ENCODE data around the gene CA9.
"Not testable (repeated sequence)": the region's sequence is repeated elsewhere in the genome, so short reads cannot be mapped to it uniquely, and the experiment has no call there.

Gene CA9

DNA sequence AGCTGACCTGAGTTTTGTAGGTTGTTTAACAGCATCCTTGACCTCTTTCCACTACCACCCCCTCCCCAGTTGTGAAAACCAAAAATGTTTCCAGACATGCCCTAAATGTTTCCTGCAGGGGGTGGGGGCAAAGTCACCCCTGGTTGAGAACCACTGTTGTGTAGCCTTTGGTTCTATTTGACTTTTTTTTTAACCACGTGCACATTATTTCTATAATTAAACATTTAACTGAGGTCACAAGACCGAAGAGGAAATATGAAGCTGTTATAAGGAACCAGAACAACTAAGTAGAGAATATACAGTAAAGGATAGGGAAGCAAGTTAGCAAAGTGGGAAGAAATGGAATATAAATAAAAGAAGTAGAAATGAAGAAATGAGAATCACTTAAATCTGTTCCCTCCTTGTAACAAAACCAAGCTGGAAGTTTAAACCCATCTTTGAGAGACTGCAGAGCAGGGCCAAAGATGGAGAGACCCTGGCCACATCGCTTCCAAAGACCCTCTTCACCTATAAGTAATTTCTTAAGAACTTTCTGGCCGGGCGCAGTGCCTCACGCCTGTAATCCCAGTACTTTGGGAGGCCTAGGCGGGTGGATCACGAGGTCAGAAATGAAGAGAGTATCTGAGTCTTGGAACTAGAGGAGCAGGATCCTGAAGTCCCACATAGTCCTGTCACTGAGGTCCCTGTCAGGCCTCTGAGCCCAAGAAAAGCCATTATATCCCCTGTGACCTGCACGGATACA lies 37.4 kb upstream of the CA9 start:
- Histone ChIP-seq H3K4me3 (ENCODE audit: low read depth, low read length) (no peak overlapping the region), H3K4me1 (no peaks in the 10 kb centered on the region), H3K27me3 (no peaks in the 10 kb centered on the region; the same call in 1 of the 2 replicates), H3K9me3 (no peaks in the 10 kb centered on the region), H3K36me3 (no peaks in the 10 kb centered on the region)
- TF ChIP-seq, protein P1, sequence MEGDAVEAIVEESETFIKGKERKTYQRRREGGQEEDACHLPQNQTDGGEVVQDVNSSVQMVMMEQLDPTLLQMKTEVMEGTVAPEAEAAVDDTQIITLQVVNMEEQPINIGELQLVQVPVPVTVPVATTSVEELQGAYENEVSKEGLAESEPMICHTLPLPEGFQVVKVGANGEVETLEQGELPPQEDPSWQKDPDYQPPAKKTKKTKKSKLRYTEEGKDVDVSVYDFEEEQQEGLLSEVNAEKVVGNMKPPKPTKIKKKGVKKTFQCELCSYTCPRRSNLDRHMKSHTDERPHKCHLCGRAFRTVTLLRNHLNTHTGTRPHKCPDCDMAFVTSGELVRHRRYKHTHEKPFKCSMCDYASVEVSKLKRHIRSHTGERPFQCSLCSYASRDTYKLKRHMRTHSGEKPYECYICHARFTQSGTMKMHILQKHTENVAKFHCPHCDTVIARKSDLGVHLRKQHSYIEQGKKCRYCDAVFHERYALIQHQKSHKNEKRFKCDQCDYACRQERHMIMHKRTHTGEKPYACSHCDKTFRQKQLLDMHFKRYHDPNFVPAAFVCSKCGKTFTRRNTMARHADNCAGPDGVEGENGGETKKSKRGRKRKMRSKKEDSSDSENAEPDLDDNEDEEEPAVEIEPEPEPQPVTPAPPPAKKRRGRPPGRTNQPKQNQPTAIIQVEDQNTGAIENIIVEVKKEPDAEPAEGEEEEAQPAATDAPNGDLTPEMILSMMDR (IDR thresholded peaks at IDR 0.05; ENCODE audit: low read depth, low read length): no peak
- no peak for DNase-seq

DNA sequence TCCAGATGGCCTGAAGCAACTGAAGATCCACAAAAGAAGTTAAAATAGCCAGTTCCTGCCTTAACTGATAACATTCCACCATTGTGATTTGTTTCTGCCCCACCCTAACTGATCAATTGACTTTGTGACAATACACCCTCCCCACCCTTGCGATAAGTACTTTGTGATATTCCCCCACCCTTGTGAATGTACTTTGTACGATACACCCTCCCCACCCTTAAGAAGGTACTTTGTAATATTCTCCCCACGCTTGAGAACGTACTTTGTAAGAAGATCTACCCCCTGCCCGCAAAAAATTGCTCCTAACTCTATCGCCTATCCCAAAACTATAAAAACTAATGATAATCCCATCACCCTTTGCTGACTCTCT lies 36.9 kb upstream of the CA9 start:
- not testable (repeated sequence) for H3K4me1 ChIP-seq; DNase-seq; H3K4me3 ChIP-seq (ENCODE audit: low read depth, low read length); H3K9me3 ChIP-seq; H3K36me3 ChIP-seq; H3K27me3 ChIP-seq

DNA sequence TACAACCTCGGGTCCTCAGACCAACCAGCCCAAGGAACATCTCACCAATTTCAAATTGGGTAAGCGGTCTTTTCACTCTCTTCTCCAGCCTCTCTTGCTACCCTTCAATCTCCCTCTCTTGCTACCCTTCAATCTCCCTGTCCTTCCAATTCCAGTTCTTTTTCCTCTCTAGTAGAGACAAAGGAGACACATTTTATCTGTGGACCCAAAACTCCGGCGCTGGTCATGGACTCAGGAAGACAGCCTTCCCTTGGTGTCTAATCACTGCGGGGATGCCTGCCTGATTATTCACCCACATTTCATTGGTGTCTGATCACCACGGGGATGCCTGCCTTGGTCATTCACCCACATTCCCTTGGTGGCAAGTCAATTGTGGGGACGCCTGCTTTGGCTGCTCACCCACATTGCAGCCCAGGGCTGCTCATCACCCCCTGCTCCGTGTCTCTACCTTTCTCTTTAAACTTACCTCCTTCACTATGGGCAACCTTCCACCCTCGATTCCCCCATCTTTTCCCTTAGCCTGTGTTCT lies 36.2 kb upstream of the CA9 start:
- H3K36me3 ChIP-seq; H3K4me1 ChIP-seq; H3K9me3 ChIP-seq; H3K27me3 ChIP-seq; DNase-seq; H3K4me3 ChIP-seq (ENCODE audit: low read depth, low read length): not testable (repeated sequence)

DNA sequence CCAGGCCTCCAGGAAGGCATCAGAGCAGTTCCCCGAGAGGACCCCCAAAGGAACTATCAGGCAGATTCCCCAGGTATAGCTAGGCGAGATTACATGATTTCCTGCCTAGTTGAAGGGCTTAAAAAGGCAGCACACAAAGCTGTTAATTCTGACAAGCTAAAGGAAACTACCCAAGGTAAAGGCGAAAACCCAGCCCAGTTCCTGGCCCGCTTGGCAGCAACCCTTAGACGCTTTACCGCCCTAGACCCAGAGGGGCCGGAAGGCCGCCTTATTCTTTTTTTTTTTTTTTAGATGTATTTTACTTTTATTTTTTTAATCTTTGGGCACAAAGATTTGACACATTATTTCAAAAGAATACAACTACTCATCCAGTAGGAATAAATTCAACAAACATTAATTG lies 35.0 kb upstream of the CA9 start:
- not testable (repeated sequence) for DNase-seq; H3K36me3 ChIP-seq; H3K4me3 ChIP-seq (ENCODE audit: low read depth, low read length); H3K27me3 ChIP-seq; H3K9me3 ChIP-seq; H3K4me1 ChIP-seq

DNA sequence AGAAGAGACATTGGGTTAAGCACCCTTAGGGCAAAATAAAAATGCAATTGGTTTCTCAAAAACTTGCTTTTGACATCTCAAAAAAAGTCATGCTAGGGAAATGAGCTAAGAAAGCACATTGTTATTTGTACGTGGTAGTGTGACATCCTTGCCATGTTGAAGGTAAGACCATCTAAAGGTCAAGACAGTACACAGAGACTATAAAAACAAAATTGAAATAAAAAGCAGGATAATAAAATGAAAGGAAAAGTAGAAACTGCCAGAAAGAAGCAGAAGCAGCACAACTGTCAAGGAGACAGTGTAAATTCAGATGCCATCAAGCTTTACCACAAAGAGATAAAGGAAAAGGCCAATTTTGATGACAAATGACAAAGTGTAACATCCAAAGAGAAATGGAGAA lies 34.5 kb upstream of the CA9 start:
- not testable (repeated sequence) for H3K9me3 ChIP-seq; DNase-seq; H3K36me3 ChIP-seq; H3K4me3 ChIP-seq (ENCODE audit: low read depth, low read length); H3K27me3 ChIP-seq; H3K4me1 ChIP-seq

DNA sequence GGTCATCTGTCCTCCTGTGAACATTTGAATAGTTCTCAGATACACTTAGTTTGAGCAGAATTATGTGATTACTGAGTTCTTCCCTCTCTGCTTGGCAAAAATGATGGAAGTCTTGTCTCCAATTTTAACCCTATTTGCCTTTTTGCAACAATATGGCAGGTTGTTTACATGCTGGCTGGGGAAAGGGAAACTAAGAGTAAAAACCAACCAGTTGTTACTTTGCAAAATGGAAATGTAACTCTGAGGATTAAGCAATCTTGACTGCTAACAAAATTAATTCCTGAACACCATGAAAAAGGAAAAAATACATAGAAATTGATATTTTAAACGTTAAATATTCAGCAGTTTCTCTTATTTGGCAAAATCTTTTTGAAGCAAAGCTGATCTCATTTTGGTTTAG lies 34.1 kb upstream of the CA9 start:
- Histone ChIP-seq H3K4me1 (no peaks in the 10 kb centered on the region), H3K27me3 (no peaks in the 10 kb centered on the region; the same call in 1 of the 2 replicates), H3K4me3 (ENCODE audit: low read depth, low read length) (no peak overlapping the region), H3K36me3 (no peaks in the 10 kb centered on the region), H3K9me3 (no peaks in the 10 kb centered on the region)
- DNase-seq: no peak
- TF ChIP-seq, protein P1 (IDR thresholded peaks at IDR 0.05; ENCODE audit: low read depth, low read length): no peak

DNA sequence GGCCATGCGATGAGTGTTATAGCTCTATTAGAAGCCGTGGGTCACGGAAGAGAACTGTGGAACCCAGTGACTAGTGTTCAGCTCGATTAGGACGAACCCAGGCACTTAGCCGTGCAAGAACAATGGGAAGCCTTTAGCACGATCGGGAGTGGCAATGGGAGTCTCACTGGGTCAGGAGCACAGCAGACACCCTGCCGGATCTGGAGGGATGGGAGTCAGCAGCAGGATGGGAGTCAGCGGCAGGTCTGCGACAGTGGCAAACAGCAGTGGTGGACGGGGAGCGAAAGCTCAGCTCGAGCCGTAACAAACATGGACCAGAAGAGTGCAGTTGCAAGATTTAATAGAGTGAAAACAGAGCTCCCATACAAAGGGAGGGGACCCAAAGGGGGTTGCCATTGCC lies 33.3 kb upstream of the CA9 start:
- not testable (repeated sequence) for H3K9me3 ChIP-seq; H3K27me3 ChIP-seq; DNase-seq; H3K36me3 ChIP-seq; H3K4me3 ChIP-seq (ENCODE audit: low read depth, low read length); H3K4me1 ChIP-seq

DNA sequence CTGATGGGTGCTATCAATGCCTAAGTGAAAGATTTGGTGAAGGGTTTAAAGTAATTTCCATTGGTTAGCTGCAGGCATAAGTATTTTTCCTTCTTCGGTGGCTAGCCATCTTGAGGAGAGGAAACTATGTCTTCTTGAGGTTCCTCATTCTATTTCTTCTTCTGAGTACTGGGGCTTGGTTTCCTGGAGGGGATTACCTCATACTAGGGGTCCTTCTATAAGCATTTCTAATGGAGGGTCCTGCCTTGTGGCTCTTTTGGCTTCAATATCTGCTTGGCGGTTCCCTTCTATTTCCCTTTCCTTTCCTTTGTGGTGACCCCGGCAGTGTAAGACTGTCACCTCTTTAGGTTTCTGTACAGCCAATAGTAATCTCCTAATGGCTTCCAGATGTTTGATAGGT lies 32.2 kb upstream of the CA9 start:
- H3K27me3 ChIP-seq; H3K4me1 ChIP-seq; DNase-seq; H3K36me3 ChIP-seq; H3K4me3 ChIP-seq (ENCODE audit: low read depth, low read length); H3K9me3 ChIP-seq: not testable (repeated sequence)

DNA sequence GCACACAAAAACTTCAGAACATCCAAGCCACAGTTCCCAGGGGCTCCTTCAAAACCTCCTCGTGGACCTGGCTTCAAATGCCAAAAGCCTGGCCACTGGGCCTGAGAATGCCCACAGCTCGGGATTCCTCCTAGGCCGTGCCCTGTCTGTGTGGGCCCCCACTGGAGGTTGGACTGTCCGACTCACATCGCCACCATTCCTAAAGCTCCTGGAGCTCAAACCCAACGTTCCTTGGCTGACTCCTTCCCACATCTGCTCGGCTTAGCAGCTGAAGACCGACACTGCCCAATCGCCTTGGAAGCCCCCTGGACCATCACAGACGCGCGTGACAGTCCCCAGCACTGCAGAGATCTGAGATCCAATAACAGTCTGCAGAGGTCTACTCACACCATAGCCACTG lies 30.7 kb upstream of the CA9 start:
- DNase-seq: no peak
- H3K27me3 ChIP-seq: no peaks in the 10 kb centered on the region
- H3K4me1 ChIP-seq: no peaks in the 10 kb centered on the region
- no peaks in the 10 kb centered on the region for H3K36me3 ChIP-seq
- TF ChIP-seq, protein P1 (IDR thresholded peaks at IDR 0.05; ENCODE audit: low read depth, low read length): no peak
- no peaks in the 10 kb centered on the region for H3K9me3 ChIP-seq
- H3K4me3 ChIP-seq (ENCODE audit: low read depth, low read length): no peak overlapping the region

DNA sequence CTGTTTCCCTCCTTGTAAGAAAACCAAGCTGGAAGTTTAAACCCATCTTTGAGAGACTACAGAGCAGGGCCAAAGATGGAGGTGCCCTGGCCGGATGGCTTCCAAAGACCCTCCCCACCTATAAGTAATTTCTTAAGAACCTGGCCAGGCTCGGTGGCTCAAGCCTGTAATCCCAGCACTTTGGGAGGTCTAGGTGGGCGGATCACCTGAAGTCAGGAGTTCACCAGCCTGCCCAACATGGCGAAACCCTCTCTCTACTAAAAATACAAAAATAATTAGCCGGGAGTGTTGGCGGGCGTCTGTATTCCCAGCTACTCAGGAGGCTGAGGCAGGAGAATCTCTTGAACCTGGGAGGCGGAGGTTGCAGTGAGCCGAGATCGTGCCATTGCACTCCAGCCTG lies 28.0 kb upstream of the CA9 start:
- not testable (repeated sequence) for DNase-seq; H3K4me3 ChIP-seq (ENCODE audit: low read depth, low read length)

More for the DNA sequence above, 28.0 kb upstream of the CA9 start:
- not testable (repeated sequence) for H3K36me3 ChIP-seq, H3K27me3 ChIP-seq, H3K9me3 ChIP-seq, H3K4me1 ChIP-seq
